ENCODE data around the gene SLC6A12.

SLC6A12 gene

DNA sequence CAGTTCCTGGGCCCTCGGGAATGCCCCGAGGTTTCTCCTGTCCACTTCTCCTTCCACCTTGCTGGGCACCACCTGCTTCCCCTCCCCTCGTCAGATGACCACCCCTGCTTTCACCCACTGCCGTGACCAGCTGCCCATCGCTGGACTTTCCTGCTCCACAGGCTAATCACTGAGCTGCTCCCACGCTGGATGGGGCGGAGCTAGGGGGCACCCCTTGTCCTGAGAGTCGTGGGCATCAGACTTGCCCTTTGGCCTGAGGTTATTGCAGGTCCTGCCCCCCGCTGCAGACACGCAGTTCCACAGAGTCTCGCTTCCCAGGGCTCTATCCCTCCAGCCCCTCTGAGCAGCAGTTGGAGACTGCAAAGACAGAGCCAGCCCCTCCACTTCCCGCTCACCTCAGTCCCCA is 427 bp downstream of the SLC6A12 start:
- Histone ChIP-seq H3K9ac (ENCODE audit: low read depth, low read length) (no peak overlapping the region), H3K4me1 (ENCODE audit: control insufficient read depth, insufficient read depth, low read length) (peaks cover 16% of the 10 kb centered on the region), H3K27ac (ENCODE audit: low read depth, low read length) (no peak overlapping the region), H3K27me3 (ENCODE audit: control insufficient read depth, insufficient read depth, low read length) (peaks cover 57% of the 10 kb centered on the region), H3K9me3 (ENCODE audit: control insufficient read depth, insufficient read depth, low read length) (no peaks in the 10 kb centered on the region), H3K4me3 (ENCODE audit: low read depth, low read length) (no peak overlapping the region), H3K36me3 (ENCODE audit: control insufficient read depth, insufficient read depth, low read length) (no peaks in the 10 kb centered on the region)

DNA sequence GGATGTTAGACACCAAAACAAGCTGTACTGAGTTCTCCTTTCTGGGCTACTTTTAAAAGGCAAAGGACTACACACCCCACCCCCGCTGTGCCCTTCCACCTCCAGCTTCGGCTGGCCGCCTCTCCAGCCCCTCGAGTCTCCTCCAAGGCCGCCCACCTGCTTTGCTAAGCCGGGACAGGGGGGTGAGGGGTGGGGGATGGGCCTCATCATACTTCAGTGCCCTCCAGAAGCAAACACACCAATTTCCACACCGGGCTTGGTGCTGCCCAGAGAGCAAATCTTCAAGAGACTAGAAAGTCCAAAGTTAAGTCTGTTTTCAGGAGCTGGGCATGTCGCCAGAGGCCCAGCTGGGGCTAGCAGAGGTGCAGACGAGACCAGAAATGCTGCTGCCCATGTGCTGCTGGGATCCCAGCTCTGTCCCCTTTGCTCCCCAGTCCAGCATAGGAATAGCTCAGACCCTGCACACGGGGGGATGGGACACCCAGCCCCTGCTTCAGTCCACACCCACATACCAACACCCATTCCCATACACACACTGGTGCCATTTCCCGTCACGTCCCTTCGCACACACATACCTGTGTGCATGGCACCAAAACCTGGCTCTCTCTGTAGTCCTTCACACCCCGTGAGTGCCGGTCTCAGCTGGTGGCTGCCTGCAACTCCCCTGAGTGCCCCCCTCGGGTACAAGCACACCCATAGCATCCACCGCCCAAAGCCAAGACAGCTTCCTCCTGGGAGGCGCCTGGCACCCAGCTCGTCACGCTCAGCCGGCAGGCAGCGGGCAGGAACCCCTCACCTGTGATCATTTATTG is 1.0 kb downstream of the SLC6A12 start:
- Histone ChIP-seq H3K4me1 (ENCODE audit: control insufficient read depth, insufficient read depth, low read length) (peaks cover 16% of the 10 kb centered on the region), H3K27me3 (ENCODE audit: control insufficient read depth, insufficient read depth, low read length) (peaks cover 57% of the 10 kb centered on the region), H3K4me3 (ENCODE audit: low read depth, low read length) (no peak overlapping the region), H3K27ac (ENCODE audit: low read depth, low read length) (no peak overlapping the region), H3K36me3 (ENCODE audit: control insufficient read depth, insufficient read depth, low read length) (no peaks in the 10 kb centered on the region), H3K9me3 (ENCODE audit: control insufficient read depth, insufficient read depth, low read length) (no peaks in the 10 kb centered on the region), H3K9ac (ENCODE audit: low read depth, low read length) (no peak overlapping the region)

DNA sequence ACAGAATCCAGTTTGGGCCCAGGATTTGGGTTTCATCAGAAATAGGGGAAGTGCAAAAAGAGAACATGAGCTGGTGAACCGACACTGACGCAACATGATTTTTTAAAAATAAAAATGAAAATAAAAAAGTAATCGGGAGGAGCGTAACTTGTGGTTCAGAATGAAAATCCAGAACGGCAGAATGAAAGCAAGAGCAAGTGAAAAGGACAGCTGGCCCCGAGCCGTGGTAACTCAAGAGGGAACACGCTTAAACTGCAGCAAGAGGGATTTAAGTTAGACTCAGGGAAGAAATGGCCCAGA is 1.6 kb downstream of the SLC6A12 start:
- Histone ChIP-seq H3K4me1 (ENCODE audit: control insufficient read depth, insufficient read depth, low read length) (peaks cover 16% of the 10 kb centered on the region), H3K9ac (ENCODE audit: low read depth, low read length) (no peak overlapping the region), H3K4me3 (ENCODE audit: low read depth, low read length) (no peak overlapping the region), H3K27me3 (ENCODE audit: control insufficient read depth, insufficient read depth, low read length) (peaks cover 63% of the 10 kb centered on the region), H3K9me3 (ENCODE audit: control insufficient read depth, insufficient read depth, low read length) (no peaks in the 10 kb centered on the region), H3K27ac (ENCODE audit: low read depth, low read length) (no peak overlapping the region), H3K36me3 (ENCODE audit: control insufficient read depth, insufficient read depth, low read length) (no peaks in the 10 kb centered on the region)

DNA sequence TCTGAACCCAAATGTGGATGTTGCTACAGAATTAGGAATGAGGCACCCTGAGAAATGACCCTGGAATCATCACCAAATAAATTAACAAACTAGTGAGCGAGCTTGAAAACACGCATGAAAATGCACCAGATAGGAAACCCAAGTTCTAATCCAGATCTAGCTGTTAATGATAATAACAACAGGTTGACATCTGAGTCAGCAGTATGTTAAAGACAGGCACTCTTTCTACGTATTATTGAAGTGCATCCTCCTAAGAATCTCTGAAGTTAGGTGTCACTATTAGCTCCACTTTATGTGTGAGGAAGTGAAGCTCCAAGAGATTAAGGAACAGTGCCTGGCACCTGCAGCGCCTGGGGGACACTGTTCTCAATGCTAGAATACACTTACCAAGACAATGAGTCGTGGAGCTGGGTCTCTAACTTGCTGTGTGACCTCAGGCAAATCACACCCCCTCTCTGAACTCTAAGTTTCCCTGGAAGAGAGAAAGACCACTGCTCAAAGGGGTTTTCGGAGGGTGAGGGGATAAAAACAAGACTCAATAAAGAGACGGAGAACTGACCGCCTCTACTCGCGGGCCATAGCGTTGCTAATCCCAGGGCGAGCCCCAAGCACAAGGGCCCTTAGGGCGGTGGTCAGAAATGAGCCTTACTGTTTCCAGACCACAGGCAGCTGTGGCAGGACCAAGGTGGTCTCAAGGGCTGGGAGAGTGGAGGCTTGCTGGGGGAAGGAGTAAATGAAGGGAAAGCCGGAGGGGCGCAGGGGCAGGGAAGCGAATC is 2.1 kb downstream of the SLC6A12 start:
- Histone ChIP-seq H3K4me3 (ENCODE audit: low read depth, low read length) (no peak overlapping the region), H3K9me3 (ENCODE audit: control insufficient read depth, insufficient read depth, low read length) (no peaks in the 10 kb centered on the region), H3K27ac (ENCODE audit: low read depth, low read length) (no peak overlapping the region), H3K9ac (ENCODE audit: low read depth, low read length) (no peak overlapping the region), H3K27me3 (ENCODE audit: control insufficient read depth, insufficient read depth, low read length) (peaks cover 65% of the 10 kb centered on the region), H3K36me3 (ENCODE audit: control insufficient read depth, insufficient read depth, low read length) (no peaks in the 10 kb centered on the region), H3K4me1 (ENCODE audit: control insufficient read depth, insufficient read depth, low read length) (peaks cover 16% of the 10 kb centered on the region)

DNA sequence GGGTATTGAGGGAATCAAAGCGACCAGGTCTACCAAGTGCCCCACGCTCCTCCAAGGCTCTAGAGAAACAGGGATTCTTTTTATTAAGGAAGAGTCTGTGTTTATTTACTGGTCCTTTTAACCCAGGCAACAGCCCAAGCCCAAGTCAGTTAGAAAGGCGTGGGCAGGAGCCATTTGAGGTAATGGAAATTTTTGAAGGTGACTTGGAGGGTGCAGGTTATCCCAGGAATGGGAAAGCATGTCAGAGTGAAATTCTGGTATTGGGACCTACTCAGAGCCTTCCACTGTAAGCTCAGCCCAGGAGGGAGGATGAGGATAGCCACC is 2.9 kb downstream of the SLC6A12 start:
- H3K36me3 ChIP-seq (ENCODE audit: control insufficient read depth, insufficient read depth, low read length), result no peaks in the 10 kb centered on the region
- no peak overlapping the region for H3K27ac ChIP-seq (ENCODE audit: low read depth, low read length)
- H3K9ac ChIP-seq (ENCODE audit: low read depth, low read length), result no peak overlapping the region
- H3K9me3 ChIP-seq (ENCODE audit: control insufficient read depth, insufficient read depth, low read length), result no peaks in the 10 kb centered on the region
- no peak overlapping the region for H3K4me3 ChIP-seq (ENCODE audit: low read depth, low read length)
- peaks cover 70% of the 10 kb centered on the region for H3K27me3 ChIP-seq (ENCODE audit: control insufficient read depth, insufficient read depth, low read length)
- H3K4me1 ChIP-seq (ENCODE audit: control insufficient read depth, insufficient read depth, low read length), result peaks cover 16% of the 10 kb centered on the region

DNA sequence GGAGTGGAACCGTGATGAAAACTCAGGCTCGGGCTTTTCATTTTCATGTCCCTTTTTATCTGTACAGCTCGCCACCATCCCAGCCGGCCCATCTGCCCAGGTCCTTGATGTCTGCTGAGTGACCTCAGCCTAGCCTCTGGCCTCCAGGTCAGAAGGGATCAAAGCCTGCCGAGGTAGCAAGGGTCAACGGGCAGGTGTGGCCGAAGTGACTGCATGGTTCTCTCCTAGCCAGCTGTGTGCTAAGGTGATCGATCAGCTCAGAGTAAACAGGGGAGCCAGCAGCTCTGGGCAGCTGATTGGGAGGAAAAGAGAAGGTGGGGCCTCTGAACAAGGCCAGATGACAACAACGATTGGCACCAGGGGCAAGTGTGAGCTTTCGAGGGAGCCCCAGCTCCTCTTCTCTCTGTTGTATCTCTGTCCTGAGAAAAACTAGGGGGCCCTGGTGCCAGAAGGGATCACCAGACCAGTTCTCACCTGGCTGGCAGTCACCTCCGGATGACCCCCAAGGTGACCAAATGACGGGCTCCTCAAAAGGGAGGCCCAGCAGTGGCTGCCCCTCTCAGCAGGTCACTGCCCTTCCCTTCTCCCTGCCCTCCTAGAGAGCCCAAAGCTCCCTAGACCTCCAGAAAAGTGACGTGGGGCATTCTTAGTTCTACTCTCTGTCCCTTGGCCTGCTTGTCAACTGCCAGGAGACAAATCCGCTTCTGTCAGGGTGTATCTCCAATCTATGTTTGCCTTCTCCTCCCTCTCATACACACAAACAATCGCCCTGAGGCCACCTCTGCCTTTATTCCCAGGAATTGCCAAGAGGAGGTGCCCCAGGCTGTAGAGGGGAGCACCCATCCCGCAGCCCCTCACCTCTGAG is 3.4 kb downstream of the SLC6A12 start:
- no peaks in the 10 kb centered on the region for H3K9me3 ChIP-seq (ENCODE audit: control insufficient read depth, insufficient read depth, low read length)
- H3K27ac ChIP-seq (ENCODE audit: low read depth, low read length), result no peak overlapping the region
- peaks cover 75% of the 10 kb centered on the region for H3K27me3 ChIP-seq (ENCODE audit: control insufficient read depth, insufficient read depth, low read length)
- H3K4me1 ChIP-seq (ENCODE audit: control insufficient read depth, insufficient read depth, low read length), result peaks cover 16% of the 10 kb centered on the region
- H3K4me3 ChIP-seq (ENCODE audit: low read depth, low read length), result no peak overlapping the region
- no peak overlapping the region for H3K9ac ChIP-seq (ENCODE audit: low read depth, low read length)
- H3K36me3 ChIP-seq (ENCODE audit: control insufficient read depth, insufficient read depth, low read length), result no peaks in the 10 kb centered on the region

DNA sequence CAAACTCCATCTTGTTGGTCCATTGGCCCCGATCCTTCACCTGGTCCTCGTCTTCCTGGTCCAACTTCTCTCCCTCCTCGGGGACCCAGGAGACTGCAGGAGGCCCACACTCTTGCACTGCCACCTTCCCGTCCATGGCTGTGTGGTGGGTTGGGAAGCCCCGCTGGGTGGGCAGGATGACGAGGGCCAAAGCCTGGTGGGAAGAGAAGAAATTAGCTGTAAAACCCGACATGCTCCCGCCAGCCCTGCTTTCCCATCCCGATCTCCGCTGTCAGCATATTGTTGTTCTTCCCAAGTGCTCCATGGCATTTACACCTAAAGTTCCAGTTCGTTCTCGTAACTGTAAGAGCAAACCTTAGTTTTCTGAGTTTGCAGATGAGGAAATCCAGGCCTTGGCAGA is 4.1 kb downstream of the SLC6A12 start:
- H3K27ac ChIP-seq (ENCODE audit: low read depth, low read length), result no peak overlapping the region
- H3K36me3 ChIP-seq (ENCODE audit: control insufficient read depth, insufficient read depth, low read length), result no peaks in the 10 kb centered on the region
- peaks cover 16% of the 10 kb centered on the region for H3K4me1 ChIP-seq (ENCODE audit: control insufficient read depth, insufficient read depth, low read length)
- H3K9me3 ChIP-seq (ENCODE audit: control insufficient read depth, insufficient read depth, low read length), result no peaks in the 10 kb centered on the region
- no peak overlapping the region for H3K4me3 ChIP-seq (ENCODE audit: low read depth, low read length)
- peaks cover 80% of the 10 kb centered on the region for H3K27me3 ChIP-seq (ENCODE audit: control insufficient read depth, insufficient read depth, low read length)
- no peak overlapping the region for H3K9ac ChIP-seq (ENCODE audit: low read depth, low read length)

DNA sequence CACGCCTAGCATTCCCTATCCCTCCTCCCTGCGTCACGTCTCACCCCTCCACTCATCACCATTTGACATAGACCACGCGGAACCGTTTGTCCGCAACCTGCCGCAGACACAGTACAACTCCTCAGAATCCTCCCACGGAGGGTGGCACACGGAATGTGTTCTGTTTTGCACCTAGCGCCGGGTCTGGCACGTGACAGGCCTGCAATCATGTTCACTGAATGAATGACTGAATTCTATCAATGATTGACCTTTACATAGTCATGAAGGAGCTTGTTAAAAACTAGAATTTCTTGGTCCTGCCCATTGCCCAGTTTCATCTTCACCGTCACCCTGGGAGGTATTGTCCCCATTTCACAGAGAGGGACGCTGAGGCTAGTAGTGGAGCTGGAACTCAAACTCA is 4.7 kb downstream of the SLC6A12 start:
- Histone ChIP-seq H3K4me3 (ENCODE audit: low read depth, low read length) (no peak overlapping the region), H3K9ac (ENCODE audit: low read depth, low read length) (no peak overlapping the region), H3K36me3 (ENCODE audit: control insufficient read depth, insufficient read depth, low read length) (no peaks in the 10 kb centered on the region), H3K4me1 (ENCODE audit: control insufficient read depth, insufficient read depth, low read length) (peaks cover 16% of the 10 kb centered on the region), H3K27me3 (ENCODE audit: control insufficient read depth, insufficient read depth, low read length) (peaks cover 84% of the 10 kb centered on the region), H3K27ac (ENCODE audit: low read depth, low read length) (no peak overlapping the region), H3K9me3 (ENCODE audit: control insufficient read depth, insufficient read depth, low read length) (no peaks in the 10 kb centered on the region)

DNA sequence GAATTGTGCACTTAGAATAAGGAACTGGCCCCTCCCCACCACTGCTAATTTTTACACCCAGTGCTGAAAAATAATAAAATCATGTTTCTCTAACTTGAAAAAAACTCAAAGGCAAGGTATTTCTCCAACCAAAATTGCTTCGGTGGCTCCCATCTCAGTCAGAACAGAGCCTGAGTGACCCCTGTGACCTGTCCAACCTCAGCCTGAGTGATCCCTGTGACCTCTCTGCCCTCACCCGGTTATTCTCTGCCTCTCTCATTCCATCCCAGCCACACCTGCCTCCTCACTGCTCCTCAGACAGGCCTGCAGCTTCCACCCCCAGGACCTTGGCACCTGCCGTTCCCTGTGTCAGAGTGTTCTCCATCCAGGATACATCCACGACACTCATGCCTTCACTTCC is 5.1 kb downstream of the SLC6A12 start:
- Histone ChIP-seq H3K9me3 (ENCODE audit: control insufficient read depth, insufficient read depth, low read length) (no peaks in the 10 kb centered on the region), H3K4me3 (ENCODE audit: low read depth, low read length) (no peak overlapping the region), H3K27ac (ENCODE audit: low read depth, low read length) (no peak overlapping the region), H3K9ac (ENCODE audit: low read depth, low read length) (no peak overlapping the region), H3K4me1 (ENCODE audit: control insufficient read depth, insufficient read depth, low read length) (peaks cover 12% of the 10 kb centered on the region), H3K27me3 (ENCODE audit: control insufficient read depth, insufficient read depth, low read length) (peaks cover 84% of the 10 kb centered on the region), H3K36me3 (ENCODE audit: control insufficient read depth, insufficient read depth, low read length) (no peaks in the 10 kb centered on the region)

DNA sequence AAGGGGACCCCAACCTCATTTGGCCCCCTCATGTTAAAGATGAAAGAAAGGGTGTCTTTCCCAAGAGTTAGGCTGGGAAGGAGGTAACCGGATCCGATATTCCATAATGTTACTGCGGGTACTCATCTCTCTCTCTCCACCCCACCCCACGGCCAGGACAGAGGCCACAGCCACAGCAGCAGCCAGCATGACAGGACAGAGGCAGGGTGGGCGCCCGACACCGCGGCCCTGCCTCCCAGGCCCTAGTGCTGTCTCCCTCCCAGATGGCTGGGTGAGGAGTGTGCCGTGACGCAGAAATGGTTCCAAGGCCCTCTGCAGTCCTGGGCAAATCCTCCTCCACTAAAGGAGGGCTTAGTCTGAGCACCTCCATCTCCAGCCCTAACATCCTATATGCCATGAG is 6.2 kb downstream of the SLC6A12 start:
- H3K27me3 ChIP-seq (ENCODE audit: control insufficient read depth, insufficient read depth, low read length), result peaks cover 84% of the 10 kb centered on the region
- no peaks in the 10 kb centered on the region for H3K9me3 ChIP-seq (ENCODE audit: control insufficient read depth, insufficient read depth, low read length)
- H3K9ac ChIP-seq (ENCODE audit: low read depth, low read length), result no peak overlapping the region
- H3K36me3 ChIP-seq (ENCODE audit: control insufficient read depth, insufficient read depth, low read length), result no peaks in the 10 kb centered on the region
- H3K4me1 ChIP-seq (ENCODE audit: control insufficient read depth, insufficient read depth, low read length), result peaks cover 4% of the 10 kb centered on the region; the same call in 1 of the 2 replicates
- H3K4me3 ChIP-seq (ENCODE audit: low read depth, low read length), result no peak overlapping the region
- H3K27ac ChIP-seq (ENCODE audit: low read depth, low read length), result no peak overlapping the region

Measured in HUES48 (cell line).